CD4-positive, alpha-beta T cell treated with Interleukin-12 subunit alpha and Interleukin-12 subunit beta, for 1 hour (primary cell): ENCODE results near the gene ARHGEF6.
"Not testable (repeated sequence)": the region's sequence is repeated elsewhere in the genome, so short reads cannot be mapped to it uniquely, and the experiment has no call there.

Source experiments
- DNase-seq: peaks from one replicate; pipeline ENCODE4 v3.0.0-alpha.2; 2020

The ARHGEF6 gene

GRCh38 chrX:136781180-136781797 is 557 bp upstream of the ARHGEF6 start:
- no peak for DNase-seq

GRCh38 chrX:136780241-136780640 is 491 bp downstream of the ARHGEF6 start:
- no peak for DNase-seq

GRCh38 chrX:136779346-136779781 is 1.4 kb downstream of the ARHGEF6 start:
- DNase-seq: peak; percentile 55

GRCh38 chrX:136778916-136779315 is 1.8 kb downstream of the ARHGEF6 start:
- no peak for DNase-seq

GRCh38 chrX:136778020-136778419 is 2.7 kb downstream of the ARHGEF6 start:
- DNase-seq: no peak

GRCh38 chrX:136773648-136774047 is 7.1 kb downstream of the ARHGEF6 start:
- no peak for DNase-seq

GRCh38 chrX:136771869-136772268 is 8.9 kb downstream of the ARHGEF6 start:
- DNase-seq: not testable (repeated sequence)

GRCh38 chrX:136768469-136769084 is 12.2 kb downstream of the ARHGEF6 start:
- peak; percentile 39 for DNase-seq

- peak; percentile 44 for DNase-seq
Measured at GRCh38 chrX:136767104-136767941, 13.4 kb downstream of the ARHGEF6 start.

- no peak for DNase-seq
Measured at GRCh38 chrX:136766785-136767103, 14.0 kb downstream of the ARHGEF6 start.

- DNase-seq: no peak
Measured at GRCh38 chrX:136765821-136766356, 14.8 kb downstream of the ARHGEF6 start.

GRCh38 chrX:136764206-136764605 is 16.5 kb downstream of the ARHGEF6 start:
- no peak for DNase-seq

- DNase-seq: no peak
Measured at GRCh38 chrX:136762820-136763452, 17.8 kb downstream of the ARHGEF6 start.

GRCh38 chrX:136761421-136761820 is 19.3 kb downstream of the ARHGEF6 start:
- DNase-seq: no peak

GRCh38 chrX:136759968-136760367 is 20.8 kb downstream of the ARHGEF6 start:
- DNase-seq: no peak

- no peak for DNase-seq
Measured at GRCh38 chrX:136755411-136755810, 25.3 kb downstream of the ARHGEF6 start.

- no peak for DNase-seq
Measured at GRCh38 chrX:136754651-136755050, 26.1 kb downstream of the ARHGEF6 start.

GRCh38 chrX:136752796-136753195 is 27.9 kb downstream of the ARHGEF6 start:
- DNase-seq: no peak

GRCh38 chrX:136752346-136752745 is 28.4 kb downstream of the ARHGEF6 start:
- no peak for DNase-seq

GRCh38 chrX:136750364-136750763 is 30.4 kb downstream of the ARHGEF6 start:
- DNase-seq: no peak

GRCh38 chrX:136747003-136747986 is 33.4 kb downstream of the ARHGEF6 start:
- DNase-seq: no peak
